Upper lobe of right lung (tissue), 1 donor: ENCODE data around the gene AGBL1. TPM values are rescaled to one million over a fixed set of nuclear protein-coding genes. Genes with fewer than 3 reads are reported as not detected.

Experiments used
- ATAC-seq: fragments of 200-7000 bp; cut with Tn5 transposase; one replicate; pipeline ENCODE4 v1.9.1; 2020; ENCODE audit warnings: mild to moderate bottlenecking, moderate library complexity
- DNase-seq: peaks from one replicate; pipeline ENCODE4 v3.0.0-alpha.2; 2020
- H3K27ac ChIP-seq: fragments of 200-600 bp; one replicate; pipeline ENCODE4 v1.8.0; 2022
- H3K27me3 ChIP-seq: fragments of 200-600 bp; one replicate; pipeline ENCODE4 v1.8.0; 2022; ENCODE audit warnings: mild to moderate bottlenecking
- H3K36me3 ChIP-seq: fragments of 200-600 bp; one replicate; pipeline ENCODE4 v1.8.0; 2022
- H3K4me1 ChIP-seq: fragments of 200-600 bp; one replicate; pipeline ENCODE4 v1.8.0; 2022
- H3K4me3 ChIP-seq: fragments of 200-600 bp; one replicate; pipeline ENCODE4 v1.8.0; 2022; ENCODE audit warnings: mild to moderate bottlenecking
- H3K9me3 ChIP-seq: fragments of 200-600 bp; one replicate; pipeline ENCODE4 v1.8.0; 2022
- CTCF ChIP-seq: fragments of 200-600 bp; IDR thresholded peaks from one replicate; pipeline ENCODE4 v1.8.0; 2022; ENCODE audit warnings: antibody characterized with exemption
- intact Hi-C: fragments of 100-400 bp; cut with DNase I; formaldehyde crosslinking; loops from one replicate; pipeline ENCODE4 v1.11.0; 2022
- total RNA-seq: library from RNA; stranded (reverse); fragmentation: NEBNext Ultra II Directional; extraction: Animal tissue kit (Norgen Biotek cat#: 25700); gene quantifications from one replicate; pipeline ENCODE4 v1.2.1, GENCODE V29; 2021
- donor health status: DM: no; HTN: yes; CAD: no; lungs with severe emphysema.

AGBL1 gene
- total RNA-seq, 1 donor from 2014 or later, result 6.5 TPM

- no peaks in the 10 kb centered on the region for H3K9me3 ChIP-seq
- no peak overlapping the region for H3K27ac ChIP-seq
- ATAC-seq (no peak), DNase-seq (no peak)
- intact Hi-C loops, result no loop called here
- no peak overlapping the region for H3K4me3 ChIP-seq
- no peaks in the 10 kb centered on the region for H3K36me3 ChIP-seq
- H3K27me3 ChIP-seq, result no peaks in the 10 kb centered on the region
- no peaks in the 10 kb centered on the region for H3K4me1 ChIP-seq
- TF ChIP-seq CTCF, result no peak
These were observed 38.3 kb upstream of the AGBL1 start for GRCh38 chr15:86041399-86041798.

- Histone ChIP-seq H3K27me3 (no peaks in the 10 kb centered on the region), H3K4me3 (no peak overlapping the region), H3K4me1 (no peaks in the 10 kb centered on the region), H3K27ac (no peak overlapping the region), H3K36me3 (no peaks in the 10 kb centered on the region), H3K9me3 (no peaks in the 10 kb centered on the region)
- no peak for TF ChIP-seq CTCF
- no peak for DNase-seq
- ATAC-seq, result no peak
- intact Hi-C loops, result no loop called here
These were observed 37.4 kb upstream of the AGBL1 start for GRCh38 chr15:86042226-86042625.

- H3K4me1 ChIP-seq, result no peaks in the 10 kb centered on the region
- intact Hi-C loops, result no loop called here
- H3K4me3 ChIP-seq, result no peak overlapping the region
- no peak for TF ChIP-seq CTCF
- no peak overlapping the region for H3K27ac ChIP-seq
- no peaks in the 10 kb centered on the region for H3K36me3 ChIP-seq
- no peaks in the 10 kb centered on the region for H3K9me3 ChIP-seq
- no peak for DNase-seq
- no peaks in the 10 kb centered on the region for H3K27me3 ChIP-seq
- no peak for ATAC-seq
These were observed 34.7 kb upstream of the AGBL1 start for GRCh38 chr15:86044981-86045380.

- intact Hi-C loops, result no loop called here
- Histone ChIP-seq H3K27me3 (no peaks in the 10 kb centered on the region), H3K4me1 (no peaks in the 10 kb centered on the region), H3K27ac (no peak overlapping the region), H3K4me3 (no peak overlapping the region), H3K36me3 (no peaks in the 10 kb centered on the region), H3K9me3 (no peaks in the 10 kb centered on the region)
- ATAC-seq, result no peak
- TF ChIP-seq CTCF, result no peak
- no peak for DNase-seq
These were observed 25.3 kb upstream of the AGBL1 start for GRCh38 chr15:86054338-86054737.

GRCh38 chr15:86055688-86056087 is 24.0 kb upstream of the AGBL1 start:
- Histone ChIP-seq H3K36me3 (no peaks in the 10 kb centered on the region), H3K4me3 (no peak overlapping the region), H3K27ac (no peak overlapping the region), H3K27me3 (no peaks in the 10 kb centered on the region), H3K4me1 (no peaks in the 10 kb centered on the region), H3K9me3 (no peaks in the 10 kb centered on the region)
- no peak for TF ChIP-seq CTCF
- DNase-seq (no peak), ATAC-seq (no peak)
- intact Hi-C loops, result no loop called here

- ATAC-seq (no peak), DNase-seq (no peak)
- Histone ChIP-seq H3K4me3 (no peak overlapping the region), H3K36me3 (no peaks in the 10 kb centered on the region), H3K27me3 (no peaks in the 10 kb centered on the region), H3K27ac (no peak overlapping the region), H3K4me1 (no peaks in the 10 kb centered on the region), H3K9me3 (no peaks in the 10 kb centered on the region)
- TF ChIP-seq CTCF, result no peak
- intact Hi-C loops, result no loop called here
These were observed 19.8 kb upstream of the AGBL1 start for GRCh38 chr15:86059851-86060250.
